NCI-H128 (cell line): Measurements from ENCODE around the gene BAD.
"Not testable (repeated sequence)": the region's sequence is repeated elsewhere in the genome, so short reads cannot be mapped to it uniquely, and the experiment has no call there.

Experiments used
- DNase-seq: peaks from one replicate; lab custom pipeline; 2025; ENCODE audit not compliant: unreplicated experiment; lab: John Stamatoyannopoulos, UW

The BAD gene

GRCh38 chr11:64246871-64247728 lies 37.4 kb downstream of the BAD start, which contains the start of gene PPP1R14B:
PPP1R14B (minus strand) TSS chr11:64246943; CDS start chr11:64246673, 270 bp downstream.
- DNase-seq = peak; percentile 37

GRCh38 chr11:64246621-64246870 lies 37.9 kb downstream of the BAD start:
- not testable (repeated sequence) for DNase-seq

- DNase-seq = no peak
These were observed 38.5 kb downstream of the BAD start for GRCh38 chr11:64245797-64246620.

GRCh38 chr11:64245401-64245796 lies 39.1 kb downstream of the BAD start:
- DNase-seq = no peak

- DNase-seq = no peak
These were observed 39.5 kb downstream of the BAD start for GRCh38 chr11:64244966-64245365.

GRCh38 chr11:64244107-64244506 lies 40.4 kb downstream of the BAD start:
- no peak for DNase-seq

- DNase-seq = no peak
These were observed 41.1 kb downstream of the BAD start for GRCh38 chr11:64243236-64243854.

- no peak for DNase-seq
These were observed 42.7 kb downstream of the BAD start for GRCh38 chr11:64241491-64242374.

GRCh38 chr11:64241241-64241490 lies 43.3 kb downstream of the BAD start:
- peak; percentile 95 for DNase-seq

GRCh38 chr11:64240435-64241240 lies 43.8 kb downstream of the BAD start, which contains the start of gene FKBP2:
FKBP2 (plus strand) TSS chr11:64241095; CDS start chr11:64242388, 1,293 bp downstream.
- DNase-seq = peak; percentile 93

- no peak for DNase-seq
These were observed 44.6 kb downstream of the BAD start for GRCh38 chr11:64239662-64240434.

GRCh38 chr11:64238999-64239398 lies 45.5 kb downstream of the BAD start:
- DNase-seq = no peak

- DNase-seq = no peak
These were observed 46.4 kb downstream of the BAD start for GRCh38 chr11:64238076-64238475.

GRCh38 chr11:64237484-64237951 lies 46.9 kb downstream of the BAD start:
- DNase-seq = no peak

- no peak for DNase-seq
These were observed 48.9 kb downstream of the BAD start for GRCh38 chr11:64235437-64236161.

- no peak for DNase-seq
These were observed 49.7 kb downstream of the BAD start for GRCh38 chr11:64234647-64235379.

GRCh38 chr11:64233913-64234586 lies 50.4 kb downstream of the BAD start, which contains the start of gene VEGFB:
VEGFB (plus strand) TSS chr11:64234584; CDS start chr11:64234834, 250 bp downstream.
- DNase-seq = no peak
